GM12873 (cell line): Measurements from ENCODE around the gene EBF3.

Experiments used
- CTCF ChIP-seq: IDR thresholded peaks from 2 replicates; pipeline ENCODE4 v1.5.1; 2012; ENCODE audit warnings: low read depth, mild to moderate bottlenecking, moderate library complexity, low read length, control low read depth; ENCODE audit not compliant: insufficient read depth; ENCODE audit errors: missing control alignments

EBF3 gene

GRCh38 chr10:129792864-129793263 lies 171.2 kb downstream of the EBF3 start:
- no peak for TF ChIP-seq CTCF

- TF ChIP-seq CTCF: no peak
Measured at GRCh38 chr10:129792141-129792540, 171.9 kb downstream of the EBF3 start.

GRCh38 chr10:129790715-129791446 lies 173.2 kb downstream of the EBF3 start:
- TF ChIP-seq CTCF: no peak

GRCh38 chr10:129788215-129788614 lies 175.9 kb downstream of the EBF3 start:
- no peak for TF ChIP-seq CTCF

GRCh38 chr10:129787557-129787956 lies 176.5 kb downstream of the EBF3 start:
- TF ChIP-seq CTCF: no peak

- no peak for TF ChIP-seq CTCF
Measured at GRCh38 chr10:129786216-129786615, 177.9 kb downstream of the EBF3 start.

- TF ChIP-seq CTCF: no peak
Measured at GRCh38 chr10:129785536-129785981, 178.5 kb downstream of the EBF3 start.
